Activated CD8-positive, alpha-beta memory T cell treated with anti-CD3 and anti-CD28 coated beads, Interleukin-2, amount 50 U/mL, for 1 hour (primary cell): Measurements from ENCODE around the gene SCAF8.
A peak's percentile ranks its signal among the peaks of the same experiment; 100 is the strongest.
"Not testable (repeated sequence)": the region's sequence is repeated elsewhere in the genome, so short reads cannot be mapped to it uniquely, and the experiment has no call there.

Source experiments
- DNase-seq: peaks from one replicate; pipeline ENCODE4 v3.0.0-alpha.2; 2020; ENCODE audit errors: extremely low read depth

The SCAF8 gene

GRCh38 chr6:154733183-154733625, at the start of gene SCAF8:
SCAF8 (plus strand) TSS chr6:154733416; CDS start chr6:154733901, 485 bp downstream.
- DNase-seq, result peak; percentile 43

GRCh38 chr6:154683756-154684523, 49.3 kb upstream of the SCAF8 start:
- no peak for DNase-seq

- DNase-seq, result no peak
These were observed 47.1 kb upstream of the SCAF8 start for GRCh38 chr6:154686162-154686561.

GRCh38 chr6:154689493-154690255, 43.5 kb upstream of the SCAF8 start:
- DNase-seq, result no peak

GRCh38 chr6:154690857-154691256, 42.4 kb upstream of the SCAF8 start:
- DNase-seq, result no peak

GRCh38 chr6:154696661-154697060, 36.6 kb upstream of the SCAF8 start:
- no peak for DNase-seq

GRCh38 chr6:154703124-154703523, 30.1 kb upstream of the SCAF8 start:
- DNase-seq, result no peak

- DNase-seq, result no peak
These were observed 27.6 kb upstream of the SCAF8 start for GRCh38 chr6:154705471-154706113.

GRCh38 chr6:154706389-154706788, 26.8 kb upstream of the SCAF8 start:
- no peak for DNase-seq

- no peak for DNase-seq
These were observed 23.6 kb upstream of the SCAF8 start for GRCh38 chr6:154709621-154710020.

GRCh38 chr6:154710689-154711088, 22.5 kb upstream of the SCAF8 start:
- no peak for DNase-seq

GRCh38 chr6:154715446-154715845, 17.8 kb upstream of the SCAF8 start:
- DNase-seq, result no peak

- not testable (repeated sequence) for DNase-seq
These were observed 16.9 kb upstream of the SCAF8 start for GRCh38 chr6:154716350-154716749.

GRCh38 chr6:154719433-154719832, 13.8 kb upstream of the SCAF8 start:
- DNase-seq, result no peak

GRCh38 chr6:154719854-154720253, 13.4 kb upstream of the SCAF8 start:
- no peak for DNase-seq

GRCh38 chr6:154721460-154721859, 11.8 kb upstream of the SCAF8 start:
- no peak for DNase-seq

- DNase-seq, result no peak
These were observed 6.3 kb upstream of the SCAF8 start for GRCh38 chr6:154726887-154727286.

GRCh38 chr6:154731296-154732218, 1.7 kb upstream of the SCAF8 start:
- DNase-seq, result no peak

GRCh38 chr6:154732538-154733182, 556 bp upstream of the SCAF8 start:
- DNase-seq, result no peak

GRCh38 chr6:154733626-154734382, 588 bp downstream of the SCAF8 start:
- peak; percentile 68 for DNase-seq
